Right cardiac atrium (tissue), 5 donors: ENCODE results near the gene FAT1. TPM values are rescaled to one million over a fixed set of nuclear protein-coding genes. Genes with fewer than 3 reads are reported as not detected.

Source experiments
- ATAC-seq, 2 donors: fragments of 200-7000 bp; cut with Tn5 transposase; one replicate each; pipeline versions ENCODE4 v1.8.0 to v1.9.1; 2020; ENCODE audit warnings: moderate library complexity in 2 of 2, mild to moderate bottlenecking in 1 of 2
- DNase-seq, 3 donors: peaks; one replicate each; pipeline ENCODE4 v3.0.0-alpha.2; 2020
- H3K27ac ChIP-seq: one replicate; pipeline ENCODE4 v1.5.1; 2013; ENCODE audit warnings: mild to moderate bottlenecking, low read length, control low read depth, moderate library complexity
- H3K27me3 ChIP-seq: one replicate; pipeline ENCODE4 v1.6.1; 2013; ENCODE audit not compliant: control insufficient read depth, insufficient read depth
- H3K4me1 ChIP-seq: one replicate; pipeline ENCODE4 v1.6.1; 2013; ENCODE audit warnings: low read length; ENCODE audit not compliant: control insufficient read depth, insufficient read depth
- H3K4me3 ChIP-seq: one replicate; pipeline ENCODE4 v1.5.1; 2013; ENCODE audit warnings: low read length, control low read depth
- H3K9me3 ChIP-seq: one replicate; pipeline ENCODE4 v1.6.1; 2013; ENCODE audit warnings: low read length; ENCODE audit not compliant: control insufficient read depth
- WGBS: extraction: QIAGEN DNeasy Blood & Tissue Kit; methylation state at CpG from one replicate; pipeline ENCODE4 v1.1.7; 2013; 5-methylcytosine and 5-hydroxymethylcytosine counted together
- intact Hi-C, 4 donors: fragments of 100-400 bp; cut with DNase I; formaldehyde crosslinking; loops; one replicate each; pipeline versions ENCODE4 v1.11.0 to v1.14.0; 2022 to 2023
- polyA plus RNA-seq: library from polyadenylated mRNA; stranded (reverse); fragments of 200-250 nt; gene quantifications from one replicate; pipeline ENCODE4 v1.2.3, GENCODE V29; 2013
- total RNA-seq, 4 donors: library from RNA; stranded (reverse); fragmentation: NEBNext Ultra II Directional; extraction: Animal tissue kit (Norgen Biotek cat#: 25700); gene quantifications; one replicate each; pipeline ENCODE4 v1.2.1, GENCODE V29; 2021
- donor health status: healthy with polysubstance abuse.
- donor health status: DM: no; HTN: yes; CAD: no.
- donor health status: DM: no; HTN: no; CAD: no.
- donor health status: DM: no; HTN: yes; CAD: no; lungs with severe emphysema.
- donor health status: DM: yes; HTN: yes; CAD: no.

Gene FAT1
- total and polyA plus RNA-seq, 5 donors, result 29.7 to 95.2 (median 77.1) TPM

DNA sequence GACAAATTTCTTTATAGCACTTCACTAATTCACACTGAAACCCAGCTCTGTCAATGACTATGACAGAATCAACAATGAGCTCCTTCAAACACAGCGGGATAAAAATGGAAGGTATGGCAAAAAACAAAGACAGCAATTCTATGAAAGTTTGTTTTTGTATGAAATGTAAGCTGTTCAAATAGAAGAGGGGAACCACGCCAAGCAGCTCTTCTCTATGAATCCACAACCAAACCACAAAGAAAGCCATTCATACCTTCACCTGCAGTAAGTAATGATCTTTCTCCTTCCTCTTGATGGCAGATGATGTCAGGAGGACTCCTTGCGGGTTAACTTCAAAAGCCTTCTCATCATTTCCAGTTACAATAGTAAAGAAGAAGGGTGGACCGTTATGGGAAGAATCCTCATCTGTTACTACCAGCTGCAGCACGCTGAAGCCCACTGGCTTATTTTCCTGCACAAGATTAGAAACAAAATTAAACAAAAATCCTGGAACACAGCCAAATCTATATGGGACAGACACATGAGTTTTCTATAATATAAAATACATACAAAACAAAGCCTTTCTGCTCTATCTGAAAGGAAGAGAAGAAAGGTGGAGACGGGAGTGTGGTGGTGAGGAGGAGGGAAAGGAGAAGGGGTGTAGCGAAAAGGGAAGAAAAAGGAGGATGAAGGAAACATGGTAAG lies 119.4 kb downstream of the FAT1 start:
- H3K27me3 ChIP-seq, result no peaks in the 10 kb centered on the region
- no peaks in the 10 kb centered on the region for H3K4me1 ChIP-seq
- H3K9me3 ChIP-seq, result no peaks in the 10 kb centered on the region
- DNase-seq (no peak), ATAC-seq (no peak)
- 75% methylated on average over 7 of the region's 7 CpGs for WGBS
- intact Hi-C loops, result no loop called here
- H3K27ac ChIP-seq, result no peak overlapping the region
- H3K4me3 ChIP-seq, result no peak overlapping the region

DNA sequence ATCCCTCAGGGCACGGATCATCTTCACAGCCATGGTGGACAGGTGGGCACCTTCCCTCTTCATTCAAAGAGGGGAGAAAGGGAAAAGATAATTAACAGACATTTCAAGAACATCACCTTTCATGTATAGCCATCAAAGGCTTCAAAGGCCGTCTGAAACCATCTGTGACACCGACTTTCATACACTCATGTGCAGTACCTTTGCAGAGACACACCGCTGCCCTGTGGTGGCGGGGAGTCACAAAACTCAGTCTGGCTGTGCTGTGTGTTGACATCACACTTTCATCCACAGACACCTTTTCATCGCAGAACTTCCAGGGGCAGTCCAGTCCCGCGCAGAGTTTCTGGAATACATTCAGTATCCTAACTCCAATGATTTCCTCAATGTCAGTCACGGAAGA lies 120.7 kb downstream of the FAT1 start:
- ATAC-seq, result no peak
- 87% methylated on average over 9 of the region's 9 CpGs for WGBS
- no peaks in the 10 kb centered on the region for H3K4me1 ChIP-seq
- no peak overlapping the region for H3K27ac ChIP-seq
- no peak for DNase-seq
- H3K9me3 ChIP-seq, result no peaks in the 10 kb centered on the region
- H3K27me3 ChIP-seq, result no peaks in the 10 kb centered on the region
- H3K4me3 ChIP-seq, result no peak overlapping the region
- intact Hi-C loops, result no loop called here

DNA sequence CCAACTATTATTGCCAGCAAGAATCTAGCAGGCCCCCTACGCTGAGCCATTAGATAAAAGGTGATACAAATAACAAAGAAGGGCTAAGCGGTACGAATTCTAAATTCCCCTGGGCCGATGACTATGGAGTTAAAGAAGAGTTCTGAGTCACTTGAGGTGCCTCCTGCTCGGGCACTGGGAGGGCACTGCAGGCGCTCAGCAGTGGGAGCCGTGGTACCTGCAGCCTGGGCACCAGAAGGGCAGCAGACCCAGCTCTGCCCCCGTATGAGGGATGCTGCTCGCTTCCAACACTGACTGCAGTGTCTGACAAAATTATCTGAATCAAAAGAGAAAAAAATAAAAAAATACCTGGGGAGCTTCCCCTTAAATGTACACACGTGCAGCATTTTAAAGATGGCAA lies 124.2 kb downstream of the FAT1 start:
- DNase-seq (no peak), ATAC-seq (no peak)
- no peaks in the 10 kb centered on the region for H3K27me3 ChIP-seq
- intact Hi-C loops, result no loop called here
- no peaks in the 10 kb centered on the region for H3K4me1 ChIP-seq
- 92% methylated on average over 10 of the region's 10 CpGs for WGBS
- no peak overlapping the region for H3K27ac ChIP-seq
- no peaks in the 10 kb centered on the region for H3K9me3 ChIP-seq
- no peak overlapping the region for H3K4me3 ChIP-seq

DNA sequence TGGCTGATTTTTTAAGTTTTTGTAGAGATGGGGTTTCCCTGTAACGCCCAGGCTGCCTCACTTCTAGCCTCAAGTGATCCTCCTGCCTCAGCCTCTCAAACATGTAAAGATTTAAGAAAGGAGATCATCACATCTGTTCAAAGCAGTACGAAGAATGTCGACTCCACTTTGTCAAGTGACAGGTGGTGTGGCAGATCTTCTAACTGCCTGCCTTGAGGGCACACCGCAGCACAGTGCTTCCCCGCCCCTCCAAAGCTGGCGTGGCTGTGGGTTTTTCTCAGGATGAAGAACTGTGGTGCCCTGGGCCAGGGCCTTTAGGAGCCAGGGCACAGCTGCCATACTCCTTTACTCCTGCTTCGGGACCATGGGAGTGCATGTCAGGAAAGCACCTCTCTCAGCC lies 125.0 kb downstream of the FAT1 start:
- ATAC-seq (no peak), DNase-seq (no peak)
- WGBS, result 94% methylated on average over 7 of the region's 7 CpGs
- Histone ChIP-seq H3K4me1 (no peaks in the 10 kb centered on the region), H3K27ac (no peak overlapping the region), H3K4me3 (no peak overlapping the region), H3K27me3 (no peaks in the 10 kb centered on the region), H3K9me3 (no peaks in the 10 kb centered on the region)
- intact Hi-C loops, result no loop called here

GRCh38 chr4:186596850-186597390 lies 126.7 kb downstream of the FAT1 start:
- DNase-seq (peak in 1 of 3 donors; percentile 41), ATAC-seq (peak; percentile 76 to 80)
- WGBS, result 77% methylated on average over 23 of the region's 23 CpGs
- H3K4me1 ChIP-seq, result no peaks in the 10 kb centered on the region
- no peaks in the 10 kb centered on the region for H3K27me3 ChIP-seq
- no peak overlapping the region for H3K27ac ChIP-seq
- no peak overlapping the region for H3K4me3 ChIP-seq
- no peaks in the 10 kb centered on the region for H3K9me3 ChIP-seq
- intact Hi-C loops, result no loop called here

DNA sequence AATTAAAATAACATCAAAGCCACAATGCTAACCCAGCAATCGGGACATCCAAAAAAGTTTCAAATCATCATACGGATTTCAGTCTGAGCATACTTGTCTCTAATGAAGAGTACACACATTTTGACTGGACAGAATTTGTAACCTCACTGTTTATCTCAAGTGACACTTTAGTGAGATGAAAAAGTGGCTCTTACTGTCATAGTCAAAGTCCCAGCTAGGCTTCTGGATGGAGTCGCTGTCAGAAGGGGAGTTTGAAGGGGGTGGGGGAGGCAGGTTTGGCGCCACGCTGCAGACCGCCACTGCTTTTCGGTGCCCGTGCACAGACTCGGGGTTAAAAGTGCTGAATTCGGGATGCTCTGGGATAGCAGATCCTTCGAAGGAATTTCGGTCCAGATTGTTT lies 127.3 kb downstream of the FAT1 start:
- 70% methylated on average over 12 of the region's 12 CpGs for WGBS
- no peaks in the 10 kb centered on the region for H3K27me3 ChIP-seq
- intact Hi-C loops, result no loop called here

GRCh38 chr4:186593587-186593973 lies 130.1 kb downstream of the FAT1 start:
- Histone ChIP-seq H3K9me3 (no peaks in the 10 kb centered on the region), H3K27ac (no peak overlapping the region), H3K4me3 (no peak overlapping the region), H3K27me3 (no peaks in the 10 kb centered on the region), H3K4me1 (no peaks in the 10 kb centered on the region)
- intact Hi-C loops, result no loop called here
- no peak for DNase-seq
- 83% methylated on average over 7 of the region's 7 CpGs for WGBS
- no peak for ATAC-seq

More for the DNA sequence above, 127.3 kb downstream of the FAT1 start:
- DNase-seq (peak in 1 of 3 donors; percentile 31), ATAC-seq (peak in 1 of 2 donors; percentile 46)
- no peak overlapping the region for H3K27ac ChIP-seq
- no peaks in the 10 kb centered on the region for H3K4me1 ChIP-seq
- no peak overlapping the region for H3K4me3 ChIP-seq
- H3K9me3 ChIP-seq, result no peaks in the 10 kb centered on the region

DNA sequence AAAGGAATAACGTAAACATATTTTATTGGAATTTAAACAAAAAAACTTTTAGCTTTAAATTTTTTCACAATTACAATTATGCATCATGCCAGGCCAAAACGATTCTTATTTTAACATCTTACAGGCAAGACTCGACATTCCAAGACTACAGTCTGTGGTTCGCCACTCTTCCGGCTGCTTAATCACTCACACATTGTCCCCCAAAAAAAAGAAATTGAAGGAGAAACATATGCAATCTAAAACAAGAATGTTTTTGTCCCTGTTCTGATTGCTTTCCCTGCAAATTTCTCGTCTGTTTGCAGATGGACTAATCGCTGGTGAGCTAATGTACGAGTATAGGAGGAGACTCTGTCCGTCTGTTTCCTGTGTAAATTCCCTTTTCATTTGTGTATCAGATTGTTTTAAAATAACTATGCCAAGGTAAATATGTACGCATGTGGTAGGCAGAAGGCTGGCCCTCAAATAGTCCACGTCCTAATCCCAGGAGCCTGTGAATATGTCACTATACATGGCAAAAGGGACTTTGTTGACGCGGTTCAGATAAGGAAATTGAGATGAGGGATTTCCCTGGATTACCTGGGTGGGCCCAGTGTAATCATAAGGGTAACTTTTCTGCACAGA lies 130.6 kb downstream of the FAT1 start:
- Histone ChIP-seq H3K27ac (no peak overlapping the region), H3K4me3 (no peak overlapping the region), H3K4me1 (no peaks in the 10 kb centered on the region), H3K27me3 (no peaks in the 10 kb centered on the region), H3K9me3 (no peaks in the 10 kb centered on the region)
- intact Hi-C loops, result no loop called here
- 79% methylated on average over 13 of the region's 13 CpGs for WGBS
- no peak for ATAC-seq
- DNase-seq, result no peak

GRCh38 chr4:186592445-186592844 lies 131.2 kb downstream of the FAT1 start:
- ATAC-seq (no peak), DNase-seq (no peak)
- no peaks in the 10 kb centered on the region for H3K4me1 ChIP-seq
- no peaks in the 10 kb centered on the region for H3K9me3 ChIP-seq
- H3K27ac ChIP-seq, result no peak overlapping the region
- intact Hi-C loops, result no loop called here
- WGBS, result 94% methylated on average over 8 of the region's 8 CpGs
- H3K4me3 ChIP-seq, result no peak overlapping the region
- no peaks in the 10 kb centered on the region for H3K27me3 ChIP-seq

DNA sequence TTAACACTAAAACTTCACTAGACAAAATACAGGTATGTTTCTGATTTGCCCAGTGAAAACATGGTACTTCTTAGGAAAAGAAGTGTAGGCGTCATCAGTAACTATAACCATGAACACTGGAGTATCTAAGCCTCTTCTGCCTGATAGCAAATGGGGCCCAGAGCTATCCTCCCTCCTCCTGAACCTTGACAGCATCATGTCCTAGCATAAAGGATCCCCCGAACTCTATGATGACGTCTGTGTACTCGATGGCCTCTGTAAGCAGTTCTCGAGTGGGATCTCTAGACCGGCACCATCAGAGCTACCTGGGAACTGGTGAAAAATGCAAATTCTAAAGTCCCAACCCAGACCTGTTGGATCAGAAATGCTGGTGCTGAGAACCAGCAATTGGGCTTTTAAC lies 132.0 kb downstream of the FAT1 start:
- H3K27me3 ChIP-seq, result no peaks in the 10 kb centered on the region
- ATAC-seq (no peak), DNase-seq (no peak)
- no peak overlapping the region for H3K27ac ChIP-seq
- no peak overlapping the region for H3K4me3 ChIP-seq
- intact Hi-C loops, result no loop called here
- H3K9me3 ChIP-seq, result no peaks in the 10 kb centered on the region
- 88% methylated on average over 6 of the region's 6 CpGs for WGBS
- H3K4me1 ChIP-seq, result no peaks in the 10 kb centered on the region

DNA sequence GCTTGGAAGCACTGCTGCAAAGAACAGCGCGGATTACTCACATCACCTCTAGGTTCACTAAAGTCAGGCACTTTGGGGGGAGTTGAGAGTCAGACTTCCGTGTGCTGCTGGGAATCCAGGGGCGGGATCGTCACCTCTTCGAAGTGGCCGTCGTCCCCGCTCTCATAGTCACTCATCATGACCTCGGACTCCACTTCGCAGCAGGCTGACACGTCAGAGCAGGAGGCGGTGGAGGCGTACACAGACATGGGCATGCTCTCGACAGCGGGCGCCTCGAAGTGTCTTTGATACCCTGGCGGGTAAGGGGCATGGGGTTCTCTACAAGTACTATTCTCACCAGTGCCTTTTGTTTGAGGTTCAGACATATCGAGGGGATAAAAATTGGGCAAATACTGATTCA lies 135.2 kb downstream of the FAT1 start:
- Histone ChIP-seq H3K4me1 (no peaks in the 10 kb centered on the region), H3K4me3 (no peak overlapping the region), H3K27ac (no peak overlapping the region), H3K9me3 (no peaks in the 10 kb centered on the region), H3K27me3 (no peaks in the 10 kb centered on the region)
- WGBS, result 91% methylated on average over 20 of the region's 20 CpGs
- ATAC-seq (no peak), DNase-seq (no peak)
- intact Hi-C loops, result loop anchor here (5.0 to 10.0 kb wide), 4 partner anchors 116 to 521 kb away; partner anchors contain the start of gene TLR3 (in 1 of the 4)
